GM19193 (cell line): Measurements from ENCODE around the gene MMRN1.

Source experiments
- POLR2A ChIP-seq: IDR thresholded peaks from 4 replicates; pipeline ENCODE4 v1.6.1; 2011; ENCODE audit not compliant: insufficient read depth, insufficient read length; ENCODE audit errors: extremely low read depth

The MMRN1 gene

DNA sequence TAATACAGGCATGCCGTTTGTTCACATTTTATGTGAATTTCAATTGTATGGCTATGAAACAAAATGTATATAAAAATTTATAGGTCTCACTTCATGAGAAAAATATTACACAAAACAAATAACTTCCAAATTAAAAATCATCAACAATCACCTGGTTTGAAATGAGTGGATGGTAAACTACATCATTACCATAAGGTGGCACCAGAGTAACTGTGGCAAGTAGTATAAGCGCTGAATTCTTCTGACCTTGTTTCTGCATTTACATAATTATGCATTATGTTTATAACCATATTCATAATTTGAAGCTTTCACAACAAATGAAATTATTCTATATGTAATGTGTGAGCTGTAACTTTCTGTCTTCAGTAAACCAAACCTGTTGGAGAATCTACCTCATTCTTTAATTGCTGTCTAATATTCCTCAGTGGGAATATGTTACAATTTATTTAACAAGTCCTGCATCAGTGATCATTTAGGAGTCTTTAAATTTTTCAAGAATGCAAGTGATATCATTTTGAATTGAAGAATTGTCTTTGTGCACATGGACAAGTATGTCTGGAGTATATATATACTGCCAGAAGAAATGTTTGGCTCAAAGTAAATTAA, 55.2 kb downstream of the MMRN1 start:
- no peak for TF ChIP-seq POLR2A

DNA sequence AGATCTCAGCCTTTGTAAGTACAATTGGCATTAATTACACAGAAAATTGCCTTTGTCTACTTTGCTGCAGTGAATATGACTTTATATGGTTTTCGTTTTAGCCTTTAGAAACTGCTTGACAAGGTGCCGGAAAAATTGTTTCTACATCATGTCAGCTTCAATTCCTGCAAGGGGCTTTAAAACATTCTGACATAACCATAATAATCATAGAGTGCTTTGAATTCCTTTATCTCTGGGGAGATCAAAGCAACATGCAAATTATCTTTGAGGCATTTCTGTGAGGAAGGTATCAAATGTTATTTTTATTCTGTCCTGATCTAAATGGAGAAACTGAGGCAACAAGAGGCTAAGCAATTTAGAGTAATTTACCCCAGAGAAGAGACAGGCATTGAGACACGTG, 57.8 kb downstream of the MMRN1 start:
- no peak for TF ChIP-seq POLR2A

DNA sequence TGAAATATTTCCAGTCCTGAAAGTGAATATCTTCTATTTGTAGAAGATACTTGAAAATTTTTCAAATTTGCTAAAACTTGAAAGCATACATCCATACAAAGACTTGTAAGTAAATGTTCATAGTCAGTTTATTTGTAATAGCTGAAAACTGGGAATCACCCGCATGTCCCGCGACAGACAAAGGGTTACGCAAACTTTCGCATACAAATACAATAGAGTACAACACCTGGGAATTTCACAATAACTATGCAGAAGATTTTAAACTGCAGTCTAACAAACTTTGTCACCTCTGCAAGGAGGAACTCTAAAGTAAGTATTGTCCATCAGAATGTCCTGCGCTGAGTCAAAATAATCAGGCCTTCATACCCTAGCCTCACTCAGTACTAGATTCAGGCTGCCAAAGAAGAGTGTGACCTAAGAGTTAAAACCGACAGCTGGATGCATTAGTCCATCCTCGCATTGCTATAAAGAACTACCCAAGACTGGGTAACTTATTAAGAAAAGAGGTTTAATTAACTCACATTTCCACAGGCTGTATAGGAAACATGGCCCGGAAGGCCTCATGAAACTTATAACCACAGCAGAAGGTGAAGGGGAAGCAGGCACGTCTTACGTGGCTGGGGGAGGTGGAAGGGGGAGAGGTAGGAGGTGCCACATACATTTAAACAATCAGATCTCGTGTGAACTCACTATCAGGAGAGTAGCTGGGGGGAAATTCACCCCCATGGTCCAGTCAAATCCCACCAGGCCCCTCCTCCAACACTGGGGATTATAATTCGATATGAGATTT, 60.4 kb downstream of the MMRN1 start:
- TF ChIP-seq POLR2A: no peak

DNA sequence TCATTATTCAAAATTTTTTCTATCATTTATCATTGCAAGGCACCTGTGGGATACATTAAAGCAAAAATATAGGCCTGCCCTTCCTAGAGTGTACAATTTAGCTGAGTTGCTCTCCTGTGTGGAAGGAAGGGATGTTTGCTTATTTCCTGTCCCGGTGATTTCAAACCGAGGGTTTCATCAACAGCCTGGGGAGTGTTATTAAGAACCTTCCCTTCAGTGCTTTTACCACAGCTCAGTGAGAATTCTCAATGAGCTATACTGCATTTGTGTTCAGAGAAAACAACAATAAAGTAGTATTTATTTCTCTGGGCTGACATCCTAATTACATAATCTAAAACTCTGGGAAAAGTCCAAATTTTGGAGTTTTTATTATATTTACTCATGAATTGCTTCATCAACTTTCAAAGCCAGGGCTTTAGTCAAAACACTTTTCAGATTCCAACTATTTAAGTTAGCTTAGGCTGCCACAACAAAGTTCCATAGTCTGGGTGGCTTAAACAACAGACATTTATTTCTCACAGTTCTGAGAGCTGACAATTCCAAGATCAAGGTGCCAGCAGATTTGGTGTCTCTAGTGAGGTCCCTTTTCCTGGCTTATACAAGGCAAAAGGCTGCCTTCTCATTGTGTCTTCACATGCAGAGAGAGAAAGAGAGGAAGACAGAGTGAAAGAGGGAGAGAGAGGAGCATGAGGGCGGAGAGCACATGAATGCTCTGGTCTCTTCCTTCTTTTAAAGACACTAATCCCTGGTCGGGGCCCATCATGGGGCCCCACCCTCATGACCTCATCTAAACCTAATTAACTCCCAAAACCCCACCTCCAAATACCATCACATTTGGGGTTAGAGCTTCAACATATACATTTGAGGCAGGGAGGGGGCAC, 62.6 kb downstream of the MMRN1 start:
- TF ChIP-seq POLR2A: no peak

DNA sequence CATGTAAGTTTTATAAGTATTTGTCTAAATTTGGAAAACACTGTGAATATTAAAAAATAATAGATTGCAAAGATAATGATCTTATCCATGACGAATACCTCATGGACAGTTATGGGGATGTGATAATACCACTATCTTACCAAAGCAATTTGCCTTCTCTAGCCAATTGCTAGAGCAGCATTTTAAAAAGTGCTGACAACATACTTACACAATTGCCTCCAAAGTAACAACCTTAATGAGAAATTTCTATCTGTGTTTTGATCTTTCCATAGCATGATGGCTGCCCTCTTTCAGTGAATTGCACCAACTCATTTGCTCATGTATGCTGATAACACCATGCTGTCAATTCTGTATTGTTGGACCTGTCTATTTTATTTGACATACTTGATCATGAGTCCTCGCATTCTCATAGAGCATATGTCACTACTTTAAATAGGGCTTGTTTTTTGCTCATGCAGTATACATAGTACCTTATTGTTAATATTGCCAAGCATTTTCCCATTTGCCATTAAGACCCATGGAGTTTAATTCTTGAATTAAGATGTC, 87.2 kb downstream of the MMRN1 start:
- no peak for TF ChIP-seq POLR2A

DNA sequence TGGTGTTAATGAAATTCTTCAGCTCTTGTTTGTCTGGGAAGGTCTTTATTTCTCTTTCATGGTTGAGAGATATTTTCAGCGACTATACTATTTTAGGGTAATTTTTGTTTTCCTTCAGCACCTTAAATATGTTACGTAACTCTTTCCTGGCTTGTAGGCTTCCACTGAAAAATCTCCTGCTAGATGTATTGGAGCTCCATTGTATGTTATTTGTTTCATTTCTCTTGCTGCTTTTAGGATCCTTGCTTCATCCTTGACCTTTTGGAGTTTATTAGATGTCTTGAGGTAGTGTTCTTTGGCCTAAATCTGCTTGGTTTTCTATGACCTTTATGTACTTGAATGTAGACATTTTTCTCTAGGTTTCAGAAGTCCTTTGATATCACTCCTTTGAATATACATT, 93.6 kb downstream of the MMRN1 start:
- no peak for TF ChIP-seq POLR2A

DNA sequence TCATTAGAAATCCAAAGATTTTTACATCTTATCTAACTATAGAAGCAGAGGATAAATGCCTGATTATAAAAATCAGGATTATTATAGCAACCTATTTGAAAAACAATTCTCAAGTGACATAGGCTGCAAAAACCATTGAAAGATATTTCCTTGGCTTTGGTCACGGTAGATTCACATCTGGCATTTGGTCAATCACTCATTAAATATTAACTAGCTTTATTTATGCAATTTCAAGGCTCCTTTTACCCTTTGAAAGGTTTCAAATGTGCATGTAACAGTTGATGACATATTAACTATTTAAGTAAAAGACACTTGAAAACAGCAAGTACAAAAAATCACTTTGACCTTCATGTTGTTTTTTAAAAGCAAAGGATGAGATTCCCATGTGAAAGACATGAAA, 98.1 kb downstream of the MMRN1 start:
- no peak for TF ChIP-seq POLR2A

DNA sequence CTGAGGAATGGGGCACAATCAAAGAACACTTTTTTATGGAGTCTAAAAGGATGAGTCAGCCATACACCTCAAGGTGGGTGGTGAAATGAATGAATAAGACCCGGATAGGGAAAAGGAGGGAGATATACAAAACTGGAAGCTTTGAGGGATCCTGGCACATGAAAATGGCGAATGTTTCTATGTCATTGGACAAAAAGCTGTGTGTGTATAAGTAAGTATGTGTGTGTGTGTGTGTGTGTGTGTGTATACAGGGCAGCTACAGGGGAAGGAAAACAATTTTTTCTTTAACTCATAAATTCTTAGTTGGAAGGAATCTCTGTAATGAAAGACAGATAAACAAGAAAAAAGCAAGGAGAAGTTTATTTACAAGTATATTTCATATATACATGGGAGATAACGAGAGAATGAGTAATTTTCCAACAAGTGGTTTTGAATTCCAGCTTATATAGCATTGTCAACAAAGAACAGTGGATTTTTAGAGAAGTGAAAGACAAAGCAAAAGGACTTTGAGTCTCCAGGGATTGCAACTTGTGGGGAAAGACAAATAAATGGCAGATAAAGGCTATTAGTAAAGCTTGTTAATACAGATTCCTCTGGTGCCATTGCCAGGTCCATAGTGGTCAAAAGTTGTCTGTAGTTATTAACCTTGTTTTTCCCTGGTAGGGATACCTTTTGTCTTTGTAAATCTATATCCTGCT, 99.7 kb downstream of the MMRN1 start:
- no peak for TF ChIP-seq POLR2A

DNA sequence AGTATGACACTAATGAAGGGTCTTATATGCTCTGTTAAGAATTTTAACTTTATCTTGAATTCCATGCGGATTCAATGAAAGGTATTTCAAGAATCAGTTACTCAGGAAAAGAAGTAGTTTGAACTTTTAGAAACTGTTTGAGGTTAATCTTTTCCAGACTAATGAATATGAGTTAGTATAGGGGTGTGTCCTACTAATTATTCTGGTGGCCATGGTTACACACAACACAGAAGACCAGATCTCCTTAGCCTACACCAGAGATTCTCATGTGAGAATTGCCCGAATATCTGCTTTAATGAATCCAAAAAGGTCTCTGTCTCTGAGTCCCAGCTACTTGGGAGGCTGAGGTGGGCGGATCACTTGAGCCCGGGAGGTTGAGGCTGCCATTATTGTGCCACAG, 100.4 kb downstream of the MMRN1 start:
- no peak for TF ChIP-seq POLR2A

DNA sequence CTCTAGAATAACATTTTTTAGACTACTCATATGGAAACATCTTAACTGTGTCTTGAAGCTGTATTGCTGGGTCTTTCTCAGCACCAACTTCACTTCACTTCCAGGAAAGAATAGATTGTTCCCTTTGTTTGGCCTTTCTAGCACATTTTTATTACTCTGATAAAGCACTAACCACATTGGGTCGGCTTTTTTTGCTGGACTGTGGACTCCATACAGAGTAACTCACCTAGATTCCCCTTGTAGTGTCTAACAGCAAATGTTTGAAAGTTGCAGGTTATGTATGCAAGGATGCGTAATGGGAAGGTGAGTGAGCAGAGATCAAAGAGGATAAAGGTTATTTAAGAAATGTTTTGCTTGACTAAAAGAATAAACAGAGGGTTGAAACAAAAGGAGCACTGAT, 101.2 kb downstream of the MMRN1 start:
- no peak for TF ChIP-seq POLR2A

DNA sequence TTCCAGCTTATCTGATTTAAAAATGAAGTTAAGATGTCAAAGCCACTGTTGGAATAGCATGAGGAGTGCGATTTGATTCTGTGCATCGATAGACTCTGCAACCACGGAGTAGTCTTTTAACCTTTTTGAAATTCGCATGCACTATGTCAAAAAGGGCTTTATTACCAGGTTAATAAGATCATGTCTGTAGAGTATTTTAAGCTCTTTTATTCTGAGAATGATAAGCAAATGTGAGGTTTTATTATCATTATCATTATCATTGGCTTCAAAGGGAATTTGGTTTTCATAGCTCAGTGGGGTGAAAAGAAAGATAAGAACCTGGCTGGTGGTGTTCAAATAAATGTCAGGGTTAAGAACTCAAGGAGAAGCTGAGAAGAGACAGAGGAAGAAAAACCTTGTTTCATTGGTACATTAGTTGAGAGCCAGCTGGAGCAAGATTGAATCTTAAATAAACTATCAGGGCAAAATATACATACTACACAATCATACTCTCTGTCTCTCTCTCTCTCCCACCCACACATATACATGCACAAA, 102.6 kb downstream of the MMRN1 start:
- no peak for TF ChIP-seq POLR2A

DNA sequence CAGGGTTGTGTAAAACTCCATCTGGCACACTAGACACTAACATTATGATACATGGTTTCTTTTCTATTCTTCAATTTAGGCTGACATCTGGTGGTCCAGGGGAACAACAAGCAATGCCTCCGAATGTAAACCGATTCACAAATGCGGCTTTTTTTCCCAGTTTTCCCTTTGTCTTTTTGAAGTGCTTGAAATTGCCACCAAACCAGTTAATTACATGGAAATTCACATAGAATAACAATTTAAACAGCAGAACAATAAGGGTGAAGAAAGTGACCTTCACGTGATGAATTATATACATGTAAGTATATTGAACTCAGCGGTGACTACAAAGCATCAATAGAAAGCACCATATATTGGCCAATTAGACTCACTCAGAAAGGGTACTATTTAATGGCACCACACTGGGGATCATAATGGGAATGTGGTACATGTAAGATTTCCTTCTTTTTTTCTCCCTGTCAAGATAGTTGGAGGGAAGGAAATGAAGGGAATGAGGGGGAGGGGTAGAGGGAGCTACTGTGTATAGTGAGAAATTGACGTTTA, 103.9 kb downstream of the MMRN1 start:
- TF ChIP-seq POLR2A: no peak

DNA sequence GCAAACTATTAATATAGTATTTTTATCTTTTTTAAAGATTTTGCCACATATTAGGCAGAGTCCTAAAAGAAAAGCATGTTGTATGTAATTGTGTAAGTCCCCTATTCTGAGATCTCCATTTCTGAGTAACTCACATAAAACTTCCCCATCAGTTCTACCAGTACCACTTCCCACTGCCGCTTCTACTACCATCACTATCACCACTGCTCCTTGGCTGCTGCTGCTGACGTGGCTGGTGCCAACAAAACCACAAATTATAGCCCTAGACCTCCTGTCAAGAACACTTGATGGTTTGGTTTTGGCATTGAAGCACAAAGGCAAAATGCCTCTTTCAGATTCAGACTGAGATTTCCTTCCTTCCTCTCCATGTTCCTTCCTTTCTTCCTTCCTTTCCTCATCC, 106.4 kb downstream of the MMRN1 start:
- TF ChIP-seq POLR2A: no peak

DNA sequence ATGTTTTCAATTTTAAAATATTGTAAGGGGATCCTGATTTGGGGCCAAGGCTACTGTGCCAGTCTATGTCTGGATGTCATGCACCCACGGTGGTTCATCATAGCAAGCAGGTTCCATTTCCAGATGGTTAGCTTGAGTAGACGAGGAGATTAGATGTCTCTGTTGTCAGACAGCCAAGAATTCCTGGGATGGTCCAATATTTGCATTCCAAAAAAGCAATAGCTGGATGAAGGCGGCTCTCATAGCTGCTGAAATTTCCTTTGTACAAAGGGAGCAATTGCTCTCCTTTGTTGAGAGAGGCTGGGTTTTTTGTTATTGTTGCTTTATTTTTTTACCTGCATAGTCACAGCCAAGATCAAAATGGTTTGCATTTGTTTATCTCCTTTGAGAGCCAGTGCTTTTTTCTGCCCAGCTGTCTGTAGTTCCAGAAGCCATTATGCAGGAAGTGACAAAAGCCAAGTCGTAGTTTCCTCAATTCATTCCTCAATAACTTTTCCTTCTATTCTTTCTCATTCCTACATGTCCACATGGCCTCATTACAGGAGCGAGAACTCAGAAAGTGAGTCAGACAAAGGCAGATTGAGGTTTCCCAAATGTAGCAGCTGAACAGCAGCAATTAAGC, 107.9 kb downstream of the MMRN1 start:
- no peak for TF ChIP-seq POLR2A
